ENCODE data around the gene IGFL1.
"Not testable (repeated sequence)": the region's sequence is repeated elsewhere in the genome, so short reads cannot be mapped to it uniquely, and the experiment has no call there.

Gene IGFL1

DNA sequence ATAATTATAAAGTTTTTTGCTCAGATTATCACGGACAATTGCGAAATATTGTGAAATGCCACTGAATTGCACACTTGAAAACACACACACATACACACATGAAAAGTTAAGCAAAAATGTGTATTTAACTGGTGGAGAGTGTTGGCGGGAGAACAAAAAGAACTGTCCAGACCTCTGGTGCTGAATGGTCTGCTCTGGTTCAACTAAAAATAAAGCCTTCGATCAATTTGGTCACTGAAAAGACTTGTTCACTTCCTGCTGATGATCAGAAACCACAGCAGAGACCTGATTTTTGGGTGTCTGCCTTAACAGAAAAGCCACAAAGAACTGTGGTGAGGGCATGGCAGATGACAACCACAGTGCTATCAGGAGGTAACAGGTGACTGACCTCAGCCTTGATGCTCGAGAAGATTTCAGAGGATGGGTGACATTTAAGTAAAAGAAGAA, 4.0 kb upstream of the IGFL1 start:
- no peak for DNase-seq (ENCODE audit: low read depth)

DNA sequence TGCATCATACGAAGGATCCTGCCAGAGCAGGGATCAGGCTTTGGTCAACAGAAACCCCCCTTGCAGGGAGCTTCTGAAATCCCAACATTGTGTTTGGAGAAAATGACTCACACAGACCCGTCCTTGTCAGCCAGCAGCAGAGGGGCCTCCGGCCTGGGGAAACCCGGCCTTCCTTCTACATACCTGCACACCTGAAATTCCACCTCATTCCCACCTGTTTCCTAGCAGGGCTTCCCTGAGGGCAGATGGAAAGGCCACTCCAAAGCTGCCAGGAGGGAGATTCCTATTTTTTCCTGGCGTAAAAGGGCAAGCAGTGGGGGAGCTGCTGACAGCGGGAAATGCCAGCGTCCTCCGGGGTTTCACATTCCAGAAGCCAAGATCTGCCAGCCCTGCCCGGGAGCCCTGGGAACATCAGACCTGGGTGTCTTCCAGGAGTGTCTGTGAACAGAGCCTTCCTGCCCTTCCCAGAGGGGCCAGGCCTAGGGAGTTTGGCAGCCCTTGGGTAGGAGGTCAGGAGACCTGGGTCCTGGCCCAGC, 3.0 kb upstream of the IGFL1 start:
- DNase-seq (ENCODE audit: low read depth), result no peak

DNA sequence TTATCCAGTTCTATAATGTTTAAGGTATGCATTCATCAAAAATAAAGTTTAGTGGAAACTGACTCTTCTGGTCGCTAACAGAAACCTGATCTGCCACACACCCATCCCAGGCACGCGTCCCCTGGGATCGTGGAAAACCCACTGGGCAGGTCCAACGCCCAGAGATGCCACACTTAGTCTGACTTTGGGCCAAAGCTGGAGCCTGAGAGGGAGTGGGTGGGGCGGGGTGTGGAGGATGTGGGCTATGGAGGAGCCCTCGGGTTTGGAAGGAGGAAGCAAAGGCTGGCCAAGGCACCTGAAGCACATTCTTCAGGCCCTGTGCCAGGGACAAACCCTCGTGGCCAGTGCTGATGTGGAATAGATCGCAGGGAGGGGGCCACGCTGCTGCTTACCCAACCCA, 2.5 kb downstream of the IGFL1 start:
- no peak for DNase-seq (ENCODE audit: low read depth)

DNA sequence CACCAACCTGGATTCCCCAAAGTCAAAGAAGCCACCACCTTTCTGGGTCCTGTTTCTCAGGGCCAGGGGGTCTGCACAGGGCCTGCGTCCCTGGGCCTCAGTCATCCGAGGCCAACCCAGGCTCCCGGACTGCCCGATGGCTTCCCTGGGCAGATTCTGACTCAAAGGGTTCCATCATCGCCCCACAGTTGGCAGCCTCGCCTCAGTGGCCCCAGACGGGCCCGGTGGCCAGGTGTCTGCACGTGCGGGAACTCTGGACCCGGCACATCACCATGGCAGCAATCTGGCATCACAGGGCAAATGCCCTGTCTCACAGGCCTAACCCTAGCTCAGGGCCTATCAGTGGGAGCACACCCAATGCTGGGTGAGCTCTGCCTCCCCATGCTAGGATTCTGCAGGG, 2.9 kb downstream of the IGFL1 start:
- no peak for DNase-seq (ENCODE audit: low read depth)

DNA sequence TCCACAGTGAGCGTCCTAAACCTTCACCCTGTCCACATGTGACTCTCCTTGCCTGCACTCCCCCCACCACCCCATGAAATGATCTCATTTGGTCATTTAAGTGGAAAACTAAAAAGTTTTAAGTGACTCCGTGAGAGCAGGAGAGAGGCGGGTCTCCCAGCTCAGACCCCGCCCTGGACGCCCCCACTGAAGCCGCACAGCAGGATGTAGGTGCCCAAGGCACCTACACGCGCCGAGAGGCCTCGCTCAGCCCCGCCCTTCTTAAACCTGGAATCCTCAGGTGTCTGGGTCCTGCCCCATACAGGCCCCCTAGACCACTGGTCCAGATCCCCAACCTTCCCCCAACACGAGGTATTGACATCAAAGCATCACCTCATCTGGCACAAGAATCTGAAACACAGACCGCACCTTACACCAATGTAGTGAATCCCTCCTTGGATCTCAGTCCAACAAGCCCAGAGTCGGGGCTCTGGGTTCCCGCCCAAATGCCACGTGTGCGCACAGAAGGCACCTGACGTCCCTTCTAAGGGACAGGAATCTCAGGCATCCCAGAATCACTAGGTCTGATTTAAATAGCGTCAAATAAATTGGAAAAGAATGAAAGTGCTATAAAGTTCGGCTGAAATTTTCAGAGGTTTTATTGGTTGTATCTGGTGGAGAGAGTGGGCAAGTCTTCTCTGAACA, 3.5 kb downstream of the IGFL1 start:
- no peak for DNase-seq (ENCODE audit: low read depth)

DNA sequence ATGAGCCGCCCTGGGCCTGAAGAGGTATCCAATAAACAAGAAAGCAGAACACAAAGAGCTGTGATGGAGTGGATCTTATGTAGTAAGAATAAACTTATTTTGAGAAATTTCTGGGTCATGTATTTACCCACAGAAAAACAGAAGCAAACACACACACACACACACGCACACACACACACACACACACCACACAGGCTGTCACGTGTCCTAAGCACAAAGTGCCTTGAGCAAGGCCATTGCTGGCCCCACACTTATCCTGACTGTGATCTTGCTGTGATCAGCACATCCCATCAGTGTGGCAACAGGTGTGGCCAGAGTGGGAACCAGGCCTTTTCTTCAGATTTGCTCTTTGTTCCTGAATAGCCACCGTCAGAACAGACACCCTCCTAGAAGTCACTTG, 4.3 kb downstream of the IGFL1 start:
- not testable (repeated sequence) for DNase-seq (ENCODE audit: low read depth)

DNA sequence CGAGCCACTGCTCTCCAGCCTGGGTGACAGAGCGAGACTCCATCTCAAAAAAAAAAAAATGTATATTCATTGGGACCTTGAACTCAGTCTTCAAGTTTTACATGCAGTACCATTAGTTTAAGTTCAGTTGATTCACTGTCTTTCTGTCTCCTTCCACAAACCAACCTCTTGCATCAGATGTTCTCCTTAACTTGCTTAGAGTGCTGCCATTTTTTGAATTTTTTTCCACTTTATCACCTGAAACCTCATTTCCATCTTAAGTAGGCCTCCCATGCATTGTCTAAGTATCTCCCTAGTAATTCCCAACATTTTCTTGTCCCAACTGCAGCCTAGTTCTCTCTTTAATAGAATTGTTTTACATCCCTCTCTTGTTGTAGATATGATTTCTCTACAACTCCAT, 8.6 kb downstream of the IGFL1 start:
- DNase-seq (ENCODE audit: low read depth), result not testable (repeated sequence)

DNA sequence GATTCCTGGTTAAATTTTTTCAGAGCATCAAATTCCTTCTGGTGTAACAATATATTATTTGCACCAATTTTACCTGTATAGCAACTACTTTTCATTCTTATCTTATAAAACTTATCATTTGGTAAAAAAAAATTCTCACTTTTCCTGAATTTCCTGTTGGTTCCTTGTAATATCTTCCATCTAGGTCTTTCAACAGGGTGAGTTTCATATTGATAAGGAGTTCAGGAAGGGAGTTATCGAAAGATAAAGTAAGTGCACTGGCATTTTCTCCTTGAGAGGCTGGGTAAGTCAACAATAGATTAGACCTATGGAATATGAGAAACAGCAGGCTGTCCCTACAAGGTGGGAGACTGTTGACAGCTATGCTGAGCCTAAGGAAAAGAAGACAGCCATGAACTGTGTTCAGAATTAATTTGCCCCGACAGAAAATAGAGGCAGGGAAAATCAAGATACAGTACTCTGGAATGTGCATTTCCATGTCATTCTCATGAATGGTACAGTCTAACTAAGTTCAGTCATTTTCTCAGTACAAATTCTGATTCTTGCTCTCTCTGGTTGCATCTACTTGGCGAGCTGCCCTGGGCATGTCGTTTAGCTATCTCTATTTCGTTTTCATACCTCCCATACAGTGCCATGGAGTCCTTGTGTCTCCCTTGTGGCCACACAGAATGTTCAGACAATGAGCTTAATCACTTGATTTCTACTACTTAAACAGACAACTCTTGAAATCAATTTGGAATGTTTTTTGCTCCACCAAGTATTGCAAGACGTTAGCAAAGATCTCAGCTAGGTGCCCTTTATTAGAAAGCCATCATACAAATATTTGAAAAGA, 9.9 kb downstream of the IGFL1 start:
- DNase-seq (ENCODE audit: low read depth), result no peak

DNA sequence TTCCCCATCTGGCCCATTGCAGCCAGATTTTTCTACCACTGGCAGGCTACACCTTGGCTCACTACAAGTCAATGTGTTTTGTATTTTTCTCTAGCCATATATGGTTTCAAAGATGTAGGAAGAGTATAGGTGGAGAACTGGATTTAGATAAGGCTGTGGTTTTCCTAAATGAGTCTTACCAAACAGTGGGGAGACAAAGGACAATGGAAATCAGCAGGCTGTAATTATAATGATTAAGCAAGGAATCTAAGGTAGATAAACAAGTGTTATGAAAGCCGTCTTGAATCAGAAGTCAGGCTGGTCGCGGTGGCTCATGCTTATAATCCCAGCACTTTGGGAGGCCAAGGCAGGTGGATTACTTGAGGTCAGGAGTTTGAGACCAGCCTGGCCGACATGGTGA, 11.2 kb downstream of the IGFL1 start:
- DNase-seq (ENCODE audit: low read depth), result no peak

DNA sequence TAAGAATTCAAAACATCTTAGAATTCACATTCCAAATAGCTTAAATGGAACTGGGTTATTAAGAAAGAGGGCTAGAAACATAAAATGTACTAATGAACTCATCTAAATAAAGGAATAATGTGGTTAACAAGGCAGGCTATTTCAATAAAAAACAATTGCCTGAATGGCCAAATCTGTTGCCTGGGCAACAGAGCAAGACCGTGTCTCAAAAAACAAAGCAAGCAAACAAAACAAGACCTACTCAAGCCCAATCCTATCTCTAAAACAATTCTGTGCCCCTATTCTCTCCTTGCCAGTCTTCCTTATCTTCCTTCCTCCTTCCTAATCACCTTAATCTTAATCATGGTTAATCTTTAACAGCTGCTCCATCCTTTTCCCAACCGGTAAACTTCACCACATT, 12.1 kb downstream of the IGFL1 start:
- DNase-seq (ENCODE audit: low read depth), result no peak

DNA sequence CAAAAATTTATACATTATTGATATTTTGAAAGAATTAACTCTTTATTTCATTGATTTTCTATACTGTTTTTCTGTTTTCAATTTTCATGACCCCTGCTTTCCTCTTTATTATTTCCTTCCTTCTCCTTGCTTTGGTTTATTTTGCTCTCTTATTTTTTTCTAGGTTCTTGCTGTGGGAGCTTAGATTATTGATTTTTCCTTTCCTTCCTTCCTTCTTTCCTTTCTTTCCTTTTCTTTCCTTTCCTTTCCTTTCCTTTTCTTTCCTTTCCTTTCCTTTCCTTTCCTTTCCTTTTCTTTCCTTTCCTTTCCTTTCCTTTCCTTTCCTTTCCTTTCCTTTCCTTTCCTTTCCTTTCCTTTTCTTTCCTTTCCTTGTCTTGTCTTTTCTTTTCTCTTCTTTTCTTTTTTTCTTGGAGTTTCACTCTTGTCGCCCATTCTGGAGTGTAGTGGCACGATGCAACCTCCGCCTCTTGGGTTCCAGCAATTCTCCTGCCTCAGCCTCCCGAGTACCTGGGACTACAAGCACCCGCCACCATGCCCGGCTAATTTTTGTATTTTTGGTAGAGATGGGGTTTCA, 13.6 kb downstream of the IGFL1 start:
- DNase-seq (ENCODE audit: low read depth), result not testable (repeated sequence)

DNA sequence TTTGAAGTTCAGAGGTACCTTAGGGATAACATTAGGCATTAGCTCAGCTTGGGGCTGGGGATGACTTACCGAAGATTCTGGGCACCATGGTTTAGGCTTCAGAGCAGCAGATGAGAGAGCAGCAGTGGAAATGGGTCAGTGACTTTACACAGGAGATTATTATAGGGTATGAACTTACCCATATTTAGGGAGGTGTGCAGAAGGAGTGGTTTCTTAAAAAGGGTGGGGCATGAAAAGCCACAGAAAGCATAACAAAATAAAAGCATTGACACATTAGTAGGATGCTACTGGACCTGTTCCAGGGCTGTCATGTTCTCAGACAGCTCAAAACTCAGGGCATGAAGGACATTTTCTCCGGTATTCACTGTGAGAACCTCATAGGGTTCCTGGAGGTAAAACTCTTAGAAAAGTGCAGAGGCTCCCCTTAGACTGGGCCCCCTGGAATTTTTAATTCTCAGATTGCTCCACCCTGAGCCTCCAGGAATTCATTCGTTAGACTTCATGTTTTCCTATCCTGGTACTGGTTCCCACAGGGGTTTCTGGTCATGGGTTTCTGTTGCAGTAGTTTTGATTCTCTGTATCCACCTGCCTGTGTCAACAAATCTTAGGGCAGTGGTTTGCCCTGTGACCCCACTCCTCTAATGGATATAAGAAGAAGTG, 20.7 kb downstream of the IGFL1 start:
- no peak for DNase-seq (ENCODE audit: low read depth)

DNA sequence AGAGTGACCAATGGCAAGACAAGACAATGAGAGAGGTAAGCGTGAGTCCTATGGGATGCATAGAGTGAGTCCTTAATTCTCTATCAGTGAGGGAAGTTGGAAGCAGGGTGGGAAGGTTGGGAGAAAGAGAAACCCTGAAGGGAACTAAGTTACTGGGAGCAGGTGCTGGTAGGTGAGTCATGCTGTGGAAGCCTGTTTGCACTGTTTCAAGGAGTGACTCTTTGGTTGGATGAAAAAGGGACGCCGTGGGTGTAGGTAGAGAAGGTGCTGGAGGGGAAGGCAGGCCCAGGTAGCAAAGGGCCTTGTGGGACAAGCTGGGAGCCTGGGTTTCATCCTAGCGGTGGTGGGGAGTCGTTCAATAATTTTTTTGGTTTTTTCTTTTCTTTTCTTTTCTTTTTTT, 21.9 kb downstream of the IGFL1 start:
- DNase-seq (ENCODE audit: low read depth), result no peak

DNA sequence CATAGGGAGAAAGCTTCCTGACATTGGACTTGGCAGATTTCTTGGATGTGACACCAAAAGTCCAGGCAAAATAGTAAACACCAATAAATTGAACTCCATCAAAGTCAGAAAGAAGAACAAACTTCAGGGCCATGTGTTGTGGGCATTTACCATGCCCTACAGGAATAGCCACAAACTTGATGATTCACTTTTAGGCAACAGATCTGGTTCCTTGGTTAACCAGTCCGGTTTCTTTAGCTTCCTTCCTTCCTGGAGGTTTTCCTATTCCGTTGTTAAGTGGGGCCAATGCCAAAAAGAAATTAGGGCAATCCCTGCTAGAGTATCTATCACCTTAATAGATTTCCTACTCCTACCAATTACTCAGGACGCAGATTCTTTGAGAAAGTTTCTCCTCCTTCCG, 25.2 kb downstream of the IGFL1 start:
- DNase-seq (ENCODE audit: low read depth), result no peak

DNA sequence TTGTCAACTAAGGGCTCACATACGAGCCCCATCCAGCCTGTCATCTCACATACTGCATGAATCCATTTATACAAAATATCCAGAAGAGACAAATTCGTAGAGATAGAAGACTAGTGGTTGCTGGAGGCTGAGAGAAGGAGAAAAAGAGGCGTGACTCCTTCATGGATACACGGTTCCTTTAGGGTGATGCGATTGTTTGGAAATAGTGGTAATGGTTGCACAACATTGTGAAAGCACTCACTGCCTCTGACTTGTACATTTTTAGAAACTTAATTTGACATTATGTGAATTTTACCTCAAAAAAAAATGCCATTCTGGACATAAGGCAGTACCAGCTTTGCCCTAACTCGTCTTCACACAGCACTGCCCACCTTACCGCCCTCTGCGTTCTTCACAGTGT, 27.3 kb downstream of the IGFL1 start:
- DNase-seq (ENCODE audit: low read depth), result no peak

DNA sequence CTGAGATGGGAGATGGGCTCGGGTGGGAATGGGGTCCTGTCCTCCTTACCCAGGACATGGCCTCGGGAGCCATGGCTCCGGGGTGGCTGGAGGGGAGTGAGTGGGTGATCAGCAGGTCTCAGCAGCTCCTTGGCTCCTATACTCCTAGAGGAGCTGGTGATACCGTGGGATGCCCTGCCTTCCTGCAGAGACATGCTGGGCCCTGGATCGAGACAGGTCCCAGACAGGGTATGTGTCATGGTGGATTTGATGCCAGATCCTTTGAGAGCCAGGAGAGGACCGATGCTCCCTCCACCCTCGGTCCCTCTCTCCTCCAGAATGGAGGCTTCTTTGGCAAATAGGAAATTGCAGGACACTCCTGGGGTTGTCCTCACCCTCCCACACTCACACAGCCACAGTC, 32.0 kb downstream of the IGFL1 start:
- DNase-seq (ENCODE audit: low read depth), result not testable (repeated sequence)

DNA sequence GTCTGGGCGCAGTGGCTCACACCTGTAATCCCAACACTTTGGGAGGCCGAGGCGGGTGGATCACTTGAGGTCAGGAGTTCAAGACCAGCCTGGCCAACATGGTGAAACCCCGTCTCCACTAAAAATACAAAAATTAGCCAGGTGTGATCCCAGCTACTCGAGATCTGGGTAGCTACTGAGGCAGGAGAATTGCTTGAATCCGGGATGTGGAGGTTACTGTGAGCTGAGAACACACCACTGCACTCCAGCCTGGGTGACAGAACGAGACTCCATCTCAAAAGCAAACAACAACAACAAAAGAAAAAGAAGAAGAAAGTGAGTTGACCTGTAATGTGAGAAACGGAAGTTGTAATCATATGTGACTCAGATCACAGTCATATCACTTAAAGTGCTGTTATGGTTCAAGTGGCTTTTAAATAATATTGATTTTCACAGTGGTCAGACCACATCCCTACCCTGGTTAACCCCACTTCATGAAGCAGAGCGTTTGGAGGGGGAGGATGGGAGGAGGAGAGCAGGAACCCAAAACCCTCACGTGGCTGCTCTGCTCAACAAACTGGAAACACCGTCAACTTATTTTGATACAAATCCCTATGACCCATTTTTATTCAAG, 33.2 kb downstream of the IGFL1 start:
- peak; percentile 27 for DNase-seq (ENCODE audit: low read depth)

DNA sequence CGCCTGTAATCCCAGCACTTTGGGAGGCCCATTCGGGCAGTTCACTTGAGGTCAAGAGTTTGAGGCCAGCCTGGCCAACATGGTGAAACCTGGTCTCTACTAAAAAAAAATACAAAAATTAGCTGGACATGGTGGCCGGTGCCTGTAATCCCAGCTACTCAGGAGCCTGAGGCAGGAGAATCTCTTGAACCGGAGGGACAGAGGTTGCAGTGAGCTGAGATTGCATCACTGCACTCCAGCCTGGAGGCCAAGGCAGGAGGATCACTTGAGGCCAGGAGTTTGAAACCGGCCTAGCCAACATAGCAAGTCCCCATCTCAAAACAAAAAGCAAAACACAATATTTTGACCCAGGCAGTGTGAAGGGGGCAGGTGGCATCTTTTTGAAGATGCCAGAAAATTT, 35.3 kb downstream of the IGFL1 start:
- DNase-seq (ENCODE audit: low read depth), result not testable (repeated sequence)

DNA sequence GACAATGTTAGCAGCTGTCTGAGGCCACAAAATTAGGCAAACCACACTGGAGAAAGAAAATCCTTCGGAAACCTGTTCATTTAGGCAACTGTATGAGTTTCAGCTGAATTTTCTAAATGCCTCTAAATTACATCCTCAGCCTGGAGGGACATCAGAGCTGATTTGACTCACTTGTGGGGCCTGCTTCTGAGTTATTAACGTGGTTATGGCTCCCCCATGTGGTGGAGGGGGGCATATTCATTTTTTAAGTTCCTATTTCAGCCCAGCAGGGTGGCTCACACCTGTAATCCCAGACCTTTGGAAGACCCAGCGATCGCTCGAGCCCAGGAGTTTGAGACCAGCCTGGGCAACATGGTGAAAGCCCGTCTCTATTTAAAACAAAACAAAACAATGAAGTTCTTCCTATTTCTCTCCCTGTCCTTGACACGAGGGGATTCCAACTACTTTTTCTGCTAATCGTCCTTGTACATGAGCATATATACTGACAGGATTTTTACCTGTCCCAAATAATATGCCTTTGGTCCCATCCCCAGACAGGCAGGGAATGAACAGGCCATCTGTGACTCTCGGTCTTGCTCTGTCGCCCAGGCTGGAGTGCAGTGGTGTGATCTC, 35.8 kb downstream of the IGFL1 start:
- peak; percentile 45 for DNase-seq (ENCODE audit: low read depth)

DNA sequence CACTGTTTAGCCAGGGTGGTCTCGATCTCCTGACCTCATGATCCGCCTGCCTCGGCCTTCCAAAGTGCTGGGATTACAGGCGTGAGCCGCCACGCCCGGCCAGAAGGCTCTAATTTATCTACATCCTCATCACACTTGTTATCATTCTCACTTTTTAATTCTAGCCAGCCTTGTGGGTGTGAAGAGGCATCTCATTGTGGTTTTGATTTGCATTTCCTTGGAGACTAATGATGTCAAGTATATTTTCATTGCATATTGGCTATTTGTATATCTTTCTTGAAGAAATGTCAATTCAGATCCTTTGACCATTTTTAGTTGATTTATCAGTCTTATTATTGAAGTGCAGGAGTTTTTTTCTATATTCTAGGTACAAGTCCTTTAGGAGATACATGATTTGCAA, 39.6 kb downstream of the IGFL1 start:
- DNase-seq (ENCODE audit: low read depth), result no peak

DNA sequence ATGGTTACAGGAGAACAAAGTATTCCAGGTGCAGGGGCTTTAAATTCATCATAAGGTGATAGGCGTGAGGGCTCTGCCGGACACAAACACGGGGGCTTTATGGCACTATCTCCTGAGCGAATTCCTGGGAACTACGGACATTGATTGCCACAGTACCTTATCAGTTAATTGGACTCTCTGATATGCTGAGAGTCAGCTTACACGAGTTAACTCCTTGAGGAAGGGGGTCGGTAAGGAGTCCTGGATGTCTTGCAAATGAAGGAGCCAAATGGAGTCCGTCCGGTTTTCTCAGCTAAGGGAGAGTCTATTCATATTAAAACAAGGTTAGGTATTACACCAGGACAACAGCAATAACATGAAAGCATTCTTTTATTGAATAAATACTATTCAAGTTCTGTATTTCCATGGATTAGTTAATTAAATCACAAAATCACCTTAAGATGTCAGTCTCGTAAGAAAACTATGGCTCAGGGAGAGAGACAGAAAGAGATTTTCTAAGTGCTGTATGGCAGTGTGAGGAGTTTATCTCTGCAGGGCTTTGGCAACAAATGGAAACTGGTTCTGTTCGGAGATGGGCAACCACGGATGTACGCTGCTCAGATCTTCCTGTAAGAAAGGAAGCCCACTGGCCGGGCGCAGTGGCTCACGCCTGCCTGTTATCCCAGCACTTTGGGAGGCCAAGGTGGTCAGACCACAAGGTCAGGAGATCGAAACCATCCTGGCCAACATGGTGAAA, 41.1 kb downstream of the IGFL1 start:
- DNase-seq (ENCODE audit: low read depth), result no peak

Data from activated T-helper 9 cell treated with anti-CD3 and anti-CD28 coated beads, Interleukin-2, amount 50 U/mL, for 16 hours (primary cell).